GM21723 (cell line): ENCODE data around the gene HOXB4.

Experiments used
- ATAC-seq: cut with Tn5 transposase; IDR thresholded peaks from one replicate; pipeline ENCODE4 v1.9.1; 2021; ENCODE audit warnings: mild to moderate bottlenecking, moderate library complexity; ENCODE audit not compliant: unreplicated experiment

HOXB4 gene

DNA sequence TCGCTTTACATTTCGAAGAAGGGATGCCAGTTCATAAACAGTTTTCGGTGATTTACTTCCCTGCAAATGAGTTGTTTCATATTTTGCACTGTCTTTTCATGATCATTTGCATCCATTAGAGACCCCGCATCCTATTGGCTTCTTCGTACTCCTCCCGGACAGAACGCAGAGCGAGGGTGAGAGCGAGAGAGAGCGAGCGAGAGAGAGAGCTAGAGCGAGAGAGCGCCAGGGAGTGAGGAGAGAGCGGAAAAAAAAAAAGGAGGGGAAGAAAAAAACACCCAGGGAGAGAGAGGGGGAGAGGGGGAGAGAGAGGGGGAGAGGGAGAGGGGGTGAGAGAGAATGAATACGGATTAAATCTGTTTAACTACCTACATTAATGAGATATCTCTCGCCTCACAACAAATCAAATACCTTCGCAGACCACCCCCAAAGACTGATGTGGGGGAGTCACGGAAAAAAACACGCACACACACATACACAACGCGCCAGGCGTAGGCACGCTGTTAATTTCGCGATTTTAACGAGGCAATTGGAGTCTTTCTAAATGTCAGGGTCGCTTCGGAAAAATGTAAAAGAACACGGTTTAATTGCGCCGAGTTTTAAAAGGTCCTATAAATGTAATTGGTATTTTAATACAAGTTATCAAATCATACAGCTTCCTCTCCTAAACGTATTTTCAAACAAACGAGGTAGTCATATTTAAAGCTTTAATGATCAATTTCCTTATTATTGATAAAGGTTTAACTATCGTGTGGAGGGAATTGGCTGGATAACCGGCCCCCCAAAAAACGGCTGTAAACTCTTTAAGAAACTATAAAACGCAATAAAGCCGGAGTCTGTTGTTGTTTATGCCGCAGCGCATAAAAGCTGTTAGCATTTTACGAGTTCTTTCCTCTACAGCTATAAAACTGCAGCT lies 37.2 kb upstream of the HOXB4 start, which contains the start of gene HOXB8:
TSS of gene HOXB8 (minus strand) at position 246 of the 916 bp plus-strand sequence. CDS start 588 bp downstream, outside the sequence.
- ATAC-seq = no peak

DNA sequence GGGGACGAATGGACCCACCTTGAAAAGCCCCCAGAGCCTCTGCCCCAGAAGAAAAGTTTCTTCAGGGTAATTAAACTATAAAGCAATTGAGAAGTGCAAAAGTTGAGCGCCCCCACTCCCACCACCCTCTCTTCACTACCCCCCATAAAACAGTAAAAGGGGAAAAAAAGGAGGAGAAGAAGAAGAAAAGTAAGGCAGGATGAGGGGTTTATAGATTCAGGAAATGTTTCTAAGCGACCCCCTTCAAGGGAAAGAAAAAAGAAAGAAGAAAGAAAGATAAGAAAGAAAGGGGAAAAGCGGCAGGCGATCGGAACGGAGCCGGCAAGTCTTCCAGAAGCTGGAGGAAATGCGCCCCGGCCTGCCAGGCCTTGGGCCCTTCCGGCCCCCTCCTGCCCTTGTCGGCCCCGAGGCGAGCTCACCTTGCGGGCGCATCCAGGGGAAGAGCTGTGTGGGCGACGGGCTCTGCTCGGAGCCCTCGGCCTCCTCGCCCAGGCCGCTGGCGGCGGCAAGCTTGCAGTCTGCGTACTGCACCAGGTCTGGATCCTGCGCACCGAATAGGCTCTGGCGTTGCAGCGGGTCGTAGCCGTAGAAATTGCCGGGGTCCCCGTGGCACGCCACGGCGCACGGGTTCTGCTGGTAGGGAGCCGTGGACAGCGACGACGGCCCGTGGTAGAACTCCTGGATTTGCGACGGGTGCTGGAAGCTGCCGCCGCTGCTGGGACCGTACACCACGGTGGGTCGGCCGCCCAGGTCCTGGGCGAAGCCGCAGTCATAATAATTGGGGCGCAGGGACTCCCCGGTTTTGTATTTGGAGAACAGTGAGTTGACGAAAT lies 35.9 kb upstream of the HOXB4 start:
- no peak for ATAC-seq

GRCh38 chr17:48612854-48613691 lies 34.9 kb upstream of the HOXB4 start:
- no peak for ATAC-seq

DNA sequence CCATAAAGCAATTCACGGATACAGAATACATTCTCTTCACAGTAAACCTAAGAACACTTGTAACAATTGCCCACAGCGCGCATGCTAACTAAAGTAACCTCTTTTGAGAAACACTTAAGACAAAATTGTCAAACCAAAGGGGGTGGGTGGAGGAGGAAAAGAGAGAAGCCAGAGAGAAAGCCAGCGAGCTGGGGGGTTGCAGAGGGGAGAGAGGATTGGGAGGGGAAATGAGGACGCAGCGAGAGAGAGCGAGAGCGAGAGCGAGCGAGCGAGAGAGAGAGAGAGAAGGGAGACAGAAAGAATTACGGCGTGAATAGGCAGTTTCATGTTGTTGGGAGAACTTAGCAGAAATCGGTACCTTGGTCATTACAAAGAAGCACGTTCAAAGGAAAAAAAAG lies 34.3 kb upstream of the HOXB4 start:
- ATAC-seq = no peak

DNA sequence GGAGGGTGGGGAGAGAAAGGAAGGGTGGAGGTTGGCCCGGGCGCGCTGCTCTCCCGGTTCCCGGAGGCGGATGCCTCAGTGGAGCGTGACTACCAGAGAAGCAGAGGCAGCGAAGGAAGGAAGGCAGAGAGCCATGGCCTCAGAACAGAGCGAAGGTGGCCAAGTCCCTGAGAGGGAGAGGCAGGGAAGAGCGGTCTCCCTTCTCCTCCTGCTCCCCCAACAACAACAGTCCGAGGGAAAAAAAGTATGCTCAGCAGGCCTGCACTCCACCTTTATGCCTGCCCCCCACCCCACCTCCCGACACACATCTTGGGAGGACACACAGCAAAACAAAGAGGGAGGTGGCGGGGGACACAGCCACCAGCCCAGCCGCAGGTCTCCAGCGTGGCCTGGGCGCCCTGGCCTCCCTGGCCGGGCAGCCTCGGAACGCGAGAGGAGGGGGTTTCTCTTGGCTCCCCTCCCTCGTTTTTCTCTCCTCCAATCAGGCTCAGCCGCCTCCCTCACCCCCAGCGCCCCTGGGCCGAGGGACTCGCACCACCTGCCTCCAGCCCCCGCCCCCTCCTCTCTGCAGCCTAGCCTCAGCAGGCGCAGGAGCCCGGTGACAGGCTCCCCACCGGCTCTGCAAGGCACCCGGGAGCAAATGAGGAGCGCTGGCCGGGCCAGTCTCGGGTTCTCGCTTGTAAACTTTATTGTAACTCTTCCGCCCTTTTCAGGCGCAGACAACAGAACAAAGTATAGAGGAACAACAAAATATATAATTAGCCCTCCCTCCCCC lies 33.7 kb upstream of the HOXB4 start:
- no peak for ATAC-seq

DNA sequence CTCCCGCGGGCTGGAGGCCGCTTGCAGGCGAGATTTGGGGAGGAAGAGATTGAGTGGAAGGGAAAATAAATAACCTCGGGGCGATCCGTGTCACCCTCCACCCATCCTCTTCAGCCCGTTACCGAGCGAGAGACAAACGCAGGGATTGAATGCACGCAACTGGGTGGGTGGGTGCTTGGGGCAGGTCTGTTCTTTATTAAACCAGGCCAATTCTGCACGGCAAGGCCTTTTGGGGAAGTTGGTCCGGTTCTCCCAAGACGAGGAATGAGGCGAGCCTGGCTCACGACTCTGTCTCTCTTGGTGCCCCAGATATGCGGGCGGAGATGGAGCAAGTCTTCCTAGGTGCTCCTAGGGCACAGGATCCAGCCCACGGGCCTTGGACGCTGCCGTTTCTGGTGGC lies 33.1 kb upstream of the HOXB4 start:
- no peak for ATAC-seq

GRCh38 chr17:48610282-48611211 lies 32.4 kb upstream of the HOXB4 start, which contains the start of gene HOXB7:
TSS of gene HOXB7 (minus strand) at chr17:48611017. CDS start at chr17:48610918, 99 bp downstream.
- ATAC-seq = no peak

DNA sequence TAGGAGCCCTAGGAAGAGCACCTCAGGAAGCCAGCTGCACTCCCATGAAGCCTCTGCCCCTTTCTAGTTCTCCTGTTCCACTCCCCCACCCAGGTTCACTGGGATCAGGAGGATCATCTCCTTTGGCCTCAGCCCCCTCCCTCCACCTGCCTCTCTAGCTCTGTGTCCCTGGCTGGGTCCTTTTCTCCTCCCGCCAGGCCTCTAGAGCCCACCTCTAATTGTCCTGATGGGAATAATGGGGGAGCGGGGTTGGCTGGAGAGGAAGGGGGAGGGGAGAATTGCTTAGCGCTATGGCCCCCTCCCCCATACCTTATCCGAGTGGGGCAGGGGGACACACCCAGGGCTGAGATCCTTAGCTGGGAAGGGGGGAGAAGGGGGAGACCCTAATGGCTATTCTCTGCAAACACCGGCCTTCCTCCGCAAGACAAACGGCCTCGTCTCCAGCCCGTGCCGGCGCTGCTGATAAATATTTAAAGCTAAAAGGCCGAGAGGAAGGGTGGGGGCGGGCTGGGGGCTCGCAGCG lies 31.7 kb upstream of the HOXB4 start:
- ATAC-seq = no peak

GRCh38 chr17:48609033-48609432 lies 30.9 kb upstream of the HOXB4 start:
- ATAC-seq = no peak

DNA sequence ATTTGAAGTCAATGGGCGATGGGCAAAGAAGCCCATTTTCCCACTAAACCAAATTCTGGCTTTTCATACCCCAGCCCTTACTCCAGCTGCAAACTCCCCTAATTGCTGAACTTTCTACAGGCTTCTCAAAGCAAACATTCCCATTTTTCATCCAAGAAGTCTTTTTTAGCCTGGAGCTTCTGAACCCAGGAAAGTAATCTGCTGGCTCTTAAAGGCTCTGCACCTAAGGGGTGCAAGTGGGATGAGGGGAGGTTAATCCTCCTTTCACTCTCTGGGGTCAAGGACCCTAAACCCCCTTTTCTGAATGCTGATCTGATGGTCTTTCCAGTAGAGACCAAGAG lies 30.3 kb upstream of the HOXB4 start:
- no peak for ATAC-seq

GRCh38 chr17:48606892-48607614 lies 28.9 kb upstream of the HOXB4 start:
- ATAC-seq = no peak

DNA sequence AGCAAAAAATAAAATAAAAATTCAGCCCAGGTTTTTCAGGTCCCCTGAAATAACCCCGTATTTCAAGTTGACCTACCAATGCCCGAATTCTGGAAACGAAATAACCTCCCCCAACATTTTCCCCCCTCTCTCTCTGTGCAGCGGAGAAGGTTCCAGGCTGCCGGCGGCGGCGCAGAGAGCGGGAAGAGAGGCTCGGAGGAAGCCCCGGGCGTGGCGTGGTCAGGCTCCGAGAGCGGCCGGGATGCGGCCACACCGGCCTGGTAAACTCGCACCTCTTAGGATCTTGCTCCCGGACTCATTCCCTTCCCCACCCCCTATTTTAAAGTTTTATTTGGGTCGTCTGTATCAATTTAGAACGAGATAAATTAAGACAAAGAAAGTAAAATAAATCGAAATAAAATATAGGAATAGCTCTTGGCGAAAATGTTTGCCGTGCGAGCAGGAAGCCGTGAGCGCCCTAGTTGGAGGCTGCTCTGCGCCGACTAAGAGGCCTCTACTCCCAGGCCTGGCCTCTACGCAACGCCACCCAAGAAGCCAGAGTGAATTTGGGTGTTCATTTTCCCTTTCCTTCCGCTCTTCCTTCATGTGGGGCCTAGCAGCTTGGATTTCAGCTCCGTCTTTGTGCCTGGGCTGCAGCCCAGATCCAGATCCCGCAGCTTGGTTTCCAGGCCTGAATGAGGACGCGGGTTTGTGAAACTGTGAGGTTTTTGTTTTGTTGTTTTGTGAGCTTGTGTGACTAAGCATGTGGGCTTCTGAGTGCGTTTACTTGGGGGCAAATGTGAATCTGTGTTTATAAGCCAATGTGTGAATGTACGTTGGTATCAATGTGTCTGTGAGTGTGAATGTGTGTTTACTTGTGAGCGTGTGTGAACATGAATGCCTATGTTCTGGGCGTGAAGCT lies 28.1 kb upstream of the HOXB4 start:
- ATAC-seq = no peak

- no peak for ATAC-seq
These were observed 27.3 kb upstream of the HOXB4 start for GRCh38 chr17:48605409-48605919.

- ATAC-seq = no peak
These were observed 26.7 kb upstream of the HOXB4 start, which contains the start of gene HOXB6 for GRCh38 chr17:48604770-48605329. TSS of gene HOXB6 (minus strand) at chr17:48604986. CDS start at chr17:48598150, 6,836 bp downstream.

DNA sequence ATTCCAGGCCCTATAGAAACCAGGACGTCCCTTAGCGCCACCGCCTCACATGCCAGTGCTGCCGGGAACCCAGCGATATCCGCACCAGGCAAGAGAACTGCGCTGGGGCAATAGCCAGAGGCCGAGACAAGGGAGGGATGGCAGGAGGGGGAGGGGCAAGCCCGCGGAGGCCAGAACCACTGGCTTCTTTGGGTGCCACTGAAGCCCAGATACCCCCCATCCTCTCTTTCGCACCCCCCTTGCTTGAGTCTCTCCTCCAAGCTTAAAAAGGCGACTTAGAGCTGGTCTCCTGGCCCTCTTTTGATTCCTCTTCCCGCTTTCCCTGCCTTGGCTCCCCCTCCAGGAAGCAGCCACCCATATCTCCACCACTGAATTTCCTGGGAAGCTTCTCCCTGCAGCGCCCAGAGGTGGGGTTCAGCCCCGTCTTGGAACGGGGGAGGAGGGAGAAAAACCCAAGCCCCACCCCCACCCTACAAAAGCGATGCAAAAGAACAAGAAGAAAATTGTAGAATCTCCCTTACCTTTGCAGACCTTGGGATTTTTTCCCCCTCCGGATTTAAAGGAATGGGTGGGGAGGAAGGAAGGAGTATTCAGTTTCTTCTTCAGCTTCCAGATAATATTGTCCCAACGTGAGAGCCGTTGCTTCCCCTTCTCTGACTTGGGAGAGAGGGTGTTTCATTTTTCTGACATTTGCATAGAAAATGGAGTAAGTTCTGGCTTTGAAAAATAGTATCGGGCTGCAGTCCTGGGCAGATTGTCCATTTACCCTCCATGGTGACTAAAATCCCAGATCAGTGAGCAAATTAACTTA lies 26.0 kb upstream of the HOXB4 start:
- no peak for ATAC-seq
